HG03060 (cell line): ENCODE results near the gene ELMOD1.

Experiments used
- ATAC-seq: cut with Tn5 transposase; IDR thresholded peaks from one replicate; pipeline ENCODE4 v1.9.1; 2021; ENCODE audit warnings: low read depth, moderate number of reproducible peaks; ENCODE audit not compliant: unreplicated experiment

The ELMOD1 gene

GRCh38 chr11:107682171-107682570, 91.2 kb downstream of the ELMOD1 start:
- no peak for ATAC-seq

GRCh38 chr11:107682572-107682971, 91.6 kb downstream of the ELMOD1 start:
- no peak for ATAC-seq

- ATAC-seq = no peak
These were observed 92.1 kb downstream of the ELMOD1 start for GRCh38 chr11:107683061-107683460.

GRCh38 chr11:107683807-107684206, 92.9 kb downstream of the ELMOD1 start:
- no peak for ATAC-seq

GRCh38 chr11:107688322-107688918, 97.5 kb downstream of the ELMOD1 start:
- ATAC-seq = no peak

GRCh38 chr11:107689317-107690202, 98.6 kb downstream of the ELMOD1 start:
- peak; percentile 60 for ATAC-seq

GRCh38 chr11:107691000-107691750, 100.2 kb downstream of the ELMOD1 start:
- ATAC-seq = no peak

- ATAC-seq = no peak
These were observed 104.5 kb downstream of the ELMOD1 start for GRCh38 chr11:107695446-107695845.

- ATAC-seq = no peak
These were observed 105.2 kb downstream of the ELMOD1 start for GRCh38 chr11:107696140-107696539.

- no peak for ATAC-seq
These were observed 106.3 kb downstream of the ELMOD1 start for GRCh38 chr11:107697291-107697690.

GRCh38 chr11:107699371-107700285, 108.7 kb downstream of the ELMOD1 start:
- no peak for ATAC-seq

- ATAC-seq = no peak
These were observed 111.2 kb downstream of the ELMOD1 start for GRCh38 chr11:107702109-107702660.

GRCh38 chr11:107702723-107703122, 111.8 kb downstream of the ELMOD1 start:
- no peak for ATAC-seq

GRCh38 chr11:107704451-107704850, 113.5 kb downstream of the ELMOD1 start:
- no peak for ATAC-seq

GRCh38 chr11:107705027-107705426, 114.1 kb downstream of the ELMOD1 start:
- ATAC-seq = no peak

- no peak for ATAC-seq
These were observed 115.6 kb downstream of the ELMOD1 start for GRCh38 chr11:107706531-107706930.

- no peak for ATAC-seq
These were observed 116.3 kb downstream of the ELMOD1 start for GRCh38 chr11:107707215-107707671.

- no peak for ATAC-seq
These were observed 116.9 kb downstream of the ELMOD1 start for GRCh38 chr11:107707807-107708206.

GRCh38 chr11:107708792-107709191, 117.8 kb downstream of the ELMOD1 start:
- no peak for ATAC-seq

GRCh38 chr11:107710301-107710700, 119.4 kb downstream of the ELMOD1 start:
- no peak for ATAC-seq
